Caco-2 (cell line): Measurements from ENCODE around the gene DACH2. TPM values are rescaled to one million over a fixed set of nuclear protein-coding genes. Genes with fewer than 3 reads are reported as not detected.

Source experiments
- BruUV-seq: library from RNA; stranded (reverse); fragments of 400-500 nt; replicated peaks from 2 replicates; lab custom pipeline; 2021; lab: Mats Ljungman, UMichigan
- CTCF ChIA-PET: fragments of 300-600 bp; sonication (Branson Sonifier 250); formaldehyde crosslinking; loops from one replicate; lab custom pipeline; 2022; ENCODE audit warnings: antibody characterized with exemption; lab: Charles Lee
- POLR2A ChIA-PET: fragments of 300-600 bp; sonication (Branson Sonifier 250); formaldehyde crosslinking; loops from one replicate; lab custom pipeline; 2022; ENCODE audit warnings: antibody characterized with exemption; lab: Charles Lee
- DNase-seq, 2 experiments: peaks; one replicate each; pipeline versions ENCODE4 v3.0.0 to v3.0.0-alpha.2; 2020 to 2022
- H3K27me3 ChIP-seq: replicated peaks from 2 replicates; pipeline ENCODE4 v1.6.0; 2011; ENCODE audit warnings: low read length; ENCODE audit not compliant: control insufficient read depth, insufficient read depth
- H3K36me3 ChIP-seq: 2 replicates; pipeline ENCODE4 v1.5.1; 2011; ENCODE audit warnings: low read length; ENCODE audit not compliant: control insufficient read depth, insufficient read depth
- H3K4me1 ChIP-seq: fragments of 250-450 bp; sonication (Bioruptor Pico); 2 replicates; pipeline ENCODE4 v1.5.1; 2020; ENCODE audit warnings: mild to moderate bottlenecking
- H3K4me3 ChIP-seq: 2 replicates; pipeline ENCODE4 v1.5.1; 2011; ENCODE audit warnings: low read depth, mild to moderate bottlenecking, control low read depth, low read length
- H3K9me3 ChIP-seq: fragments of 250-450 bp; sonication (Bioruptor Pico); 2 replicates; pipeline ENCODE4 v1.5.1; 2020; ENCODE audit warnings: mild to moderate bottlenecking, moderate library complexity
- H3K27ac Mint-ChIP-seq: one replicate; pipeline ENCODE4 v1.8.0; 2022; ENCODE audit warnings: mixed read lengths; ENCODE audit not compliant: unreplicated experiment
- H3K27me3 Mint-ChIP-seq: one replicate; pipeline ENCODE4 v1.8.0; 2022; ENCODE audit warnings: mixed read lengths; ENCODE audit not compliant: insufficient read depth, unreplicated experiment
- H3K36me3 Mint-ChIP-seq: one replicate; pipeline ENCODE4 v1.8.0; 2022; ENCODE audit warnings: mild to moderate bottlenecking, mixed read lengths; ENCODE audit not compliant: insufficient read depth, unreplicated experiment
- H3K4me1 Mint-ChIP-seq: one replicate; pipeline ENCODE4 v1.8.0; 2022; ENCODE audit warnings: low read depth, mixed read lengths; ENCODE audit not compliant: unreplicated experiment
- H3K4me3 Mint-ChIP-seq: one replicate; pipeline ENCODE4 v1.8.0; 2022; ENCODE audit warnings: mild to moderate bottlenecking, moderate library complexity, mixed read lengths; ENCODE audit not compliant: unreplicated experiment
- H3K9me3 Mint-ChIP-seq: one replicate; pipeline ENCODE4 v1.8.0; 2022; ENCODE audit warnings: mixed read lengths; ENCODE audit not compliant: unreplicated experiment
- CTCF ChIP-seq, 2 experiments: fragments of 200-600 bp in 1 of 2; IDR thresholded peaks; 1 replicate in 1 of 2; 2 replicates in 1 of 2; pipeline versions ENCODE4 v1.5.1 to v1.8.0; 2011 to 2022; ENCODE audit warnings: antibody characterized with exemption in 1 of 2, control low read depth in 1 of 2, inconsistent platforms in 1 of 2, low read depth in 1 of 2, low read length in 1 of 2, mild to moderate bottlenecking in 1 of 2, moderate library complexity in 1 of 2; ENCODE audit not compliant: insufficient read depth in 1 of 2, severe bottlenecking in 1 of 2, unreplicated experiment in 1 of 2
- intact Hi-C: fragments of 100-400 bp; cut with micrococcal nuclease; formaldehyde crosslinking; loops from one replicate; pipeline ENCODE4 v1.10.0; 2022; ENCODE audit not compliant: unreplicated experiment
- total RNA-seq: library from RNA; stranded (reverse); gene quantifications from 2 replicates; pipeline ENCODE4 v1.2.3, GENCODE V29; 2022

DACH2 gene
- total RNA-seq, 1 experiment from 2014 or later: not detected

DNA sequence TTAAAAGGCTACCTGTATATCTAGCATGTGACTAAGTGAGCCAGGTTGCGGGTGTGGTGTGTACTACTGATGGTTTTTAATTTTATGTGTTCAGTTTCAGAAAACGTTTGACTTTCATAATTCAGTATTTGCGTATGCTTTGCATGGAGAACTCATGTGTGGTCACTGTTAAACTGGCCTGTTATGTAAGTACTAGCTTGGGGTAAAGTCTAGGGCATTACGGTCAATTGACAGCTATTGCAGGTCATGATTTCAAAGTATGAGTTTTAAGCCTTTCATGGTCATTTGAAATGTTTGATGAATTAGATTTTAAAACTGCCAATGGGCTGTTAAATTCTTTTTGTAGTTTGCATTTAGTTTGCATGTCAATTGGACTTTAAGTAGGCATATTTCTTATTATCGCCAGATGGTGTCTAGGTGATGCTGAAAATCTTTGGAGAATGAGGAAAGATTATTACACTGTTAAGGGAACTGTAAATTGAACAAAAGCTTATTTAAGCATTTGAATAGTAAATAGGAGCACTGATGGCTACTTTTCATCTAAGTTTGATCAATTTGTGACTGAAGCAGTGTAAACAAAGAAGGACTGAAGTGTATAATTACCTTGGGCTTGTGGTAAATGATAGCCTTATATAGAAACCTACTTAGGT is 563.4 kb downstream of the DACH2 start:
- POLR2A ChIA-PET: no interaction called here
- H3K9me3 Mint-ChIP-seq: no peaks in the 10 kb centered on the region
- no peaks in the 10 kb centered on the region for H3K27me3 Mint-ChIP-seq
- no peak for DNase-seq
- no peaks in the 10 kb centered on the region for H3K36me3 ChIP-seq
- no peaks in the 10 kb centered on the region for H3K27me3 ChIP-seq
- no peaks in the 10 kb centered on the region for H3K9me3 ChIP-seq
- H3K36me3 Mint-ChIP-seq: no peaks in the 10 kb centered on the region
- no peak overlapping the region for H3K4me3 ChIP-seq
- H3K4me3 Mint-ChIP-seq: no peak overlapping the region
- CTCF ChIA-PET: no interaction called here
- no peaks in the 10 kb centered on the region for H3K4me1 ChIP-seq
- TF ChIP-seq CTCF (IDR thresholded peaks at IDR 0.05; ENCODE audit: insufficient read depth in 1 of 2, low read depth in 1 of 2, low read length in 1 of 2, severe bottlenecking in 1 of 2, unreplicated experiment in 1 of 2): no peak
- no TSS peak for BruUV-seq
- intact Hi-C loops: no loop called here
- H3K27ac Mint-ChIP-seq: no peak overlapping the region
- no peaks in the 10 kb centered on the region for H3K4me1 Mint-ChIP-seq

GRCh38 chrX:86714441-86714840 is 566.2 kb downstream of the DACH2 start:
- ChIA-PET POLR2A (no interaction called here), CTCF (no interaction called here)
- Mint-ChIP-seq H3K27ac (no peak overlapping the region), H3K27me3 (no peaks in the 10 kb centered on the region), H3K9me3 (no peaks in the 10 kb centered on the region), H3K4me3 (no peak overlapping the region), H3K36me3 (no peaks in the 10 kb centered on the region), H3K4me1 (no peaks in the 10 kb centered on the region)
- Histone ChIP-seq H3K27me3 (no peaks in the 10 kb centered on the region), H3K4me3 (no peak overlapping the region), H3K9me3 (no peaks in the 10 kb centered on the region), H3K36me3 (no peaks in the 10 kb centered on the region), H3K4me1 (no peaks in the 10 kb centered on the region)
- no peak for TF ChIP-seq CTCF (IDR thresholded peaks at IDR 0.05; ENCODE audit: insufficient read depth in 1 of 2, low read depth in 1 of 2, low read length in 1 of 2, severe bottlenecking in 1 of 2, unreplicated experiment in 1 of 2)
- DNase-seq: no peak
- BruUV-seq: no TSS peak
- intact Hi-C loops: no loop called here

DNA sequence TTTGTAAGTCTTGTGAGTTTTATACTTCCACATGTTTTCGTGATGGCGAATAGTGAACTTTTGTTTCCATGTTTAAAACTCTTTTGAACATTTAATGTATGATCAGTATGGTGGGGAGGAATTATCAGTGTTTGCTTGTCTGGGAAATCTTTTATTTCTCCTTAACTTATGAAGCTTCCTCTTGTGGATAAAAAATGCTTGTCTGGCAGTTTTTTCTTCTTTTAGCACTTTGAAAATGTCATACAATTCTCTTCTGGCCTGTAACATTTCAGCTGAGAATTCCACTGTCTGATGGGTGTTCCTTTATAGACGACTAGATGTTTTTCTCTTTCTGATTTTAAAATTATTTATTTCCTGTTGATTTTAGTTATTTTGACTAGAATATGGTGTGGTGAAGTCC is 576.0 kb downstream of the DACH2 start:
- BruUV-seq: no TSS peak
- Mint-ChIP-seq H3K9me3 (no peaks in the 10 kb centered on the region), H3K27ac (no peak overlapping the region), H3K4me3 (no peak overlapping the region), H3K4me1 (no peaks in the 10 kb centered on the region), H3K36me3 (no peaks in the 10 kb centered on the region), H3K27me3 (no peaks in the 10 kb centered on the region)
- Histone ChIP-seq H3K4me3 (no peak overlapping the region), H3K4me1 (no peaks in the 10 kb centered on the region), H3K9me3 (no peaks in the 10 kb centered on the region), H3K27me3 (no peaks in the 10 kb centered on the region), H3K36me3 (no peaks in the 10 kb centered on the region)
- intact Hi-C loops: no loop called here
- ChIA-PET CTCF (no interaction called here), POLR2A (no interaction called here)
- DNase-seq: no peak
- TF ChIP-seq CTCF (IDR thresholded peaks at IDR 0.05; ENCODE audit: insufficient read depth in 1 of 2, low read depth in 1 of 2, low read length in 1 of 2, severe bottlenecking in 1 of 2, unreplicated experiment in 1 of 2): no peak
